HL-60 (cell line): ENCODE results near the gene SLC16A12.
"Not testable (repeated sequence)": the region's sequence is repeated elsewhere in the genome, so short reads cannot be mapped to it uniquely, and the experiment has no call there.

Source experiments
- TF ChIP-seq, protein P1 (sequence below): IDR thresholded peaks from one replicate; pipeline ENCODE4 v1.5.1; 2011; ENCODE audit warnings: low read length, control low read depth, inconsistent platforms; ENCODE audit not compliant: insufficient read depth
- TF ChIP-seq, protein P2 (sequence below): IDR thresholded peaks from 2 replicates; pipeline ENCODE4 v1.6.1; 2012; ENCODE audit warnings: low read depth; ENCODE audit not compliant: insufficient replicate concordance

DNA sequence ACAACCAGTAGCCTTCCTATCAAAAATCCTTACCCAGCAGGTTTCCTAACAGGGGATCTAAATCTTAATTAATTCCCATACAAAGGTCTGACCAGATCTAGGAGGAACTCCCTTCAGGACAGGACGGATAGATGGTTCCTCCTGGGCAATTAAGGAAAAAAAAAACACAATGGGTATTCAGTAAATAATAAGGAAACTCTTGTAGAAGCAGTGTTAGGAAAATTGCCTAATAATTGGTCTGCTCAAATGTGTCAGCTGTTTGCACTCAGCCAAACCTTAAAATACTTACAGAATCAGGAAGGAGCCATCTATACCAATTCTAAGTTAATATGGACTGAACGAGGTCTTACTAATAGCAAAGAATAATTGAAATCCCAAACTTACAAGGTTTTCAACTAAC, 124.3 kb downstream of the SLC16A12 start:
- TF ChIP-seq, protein P1, sequence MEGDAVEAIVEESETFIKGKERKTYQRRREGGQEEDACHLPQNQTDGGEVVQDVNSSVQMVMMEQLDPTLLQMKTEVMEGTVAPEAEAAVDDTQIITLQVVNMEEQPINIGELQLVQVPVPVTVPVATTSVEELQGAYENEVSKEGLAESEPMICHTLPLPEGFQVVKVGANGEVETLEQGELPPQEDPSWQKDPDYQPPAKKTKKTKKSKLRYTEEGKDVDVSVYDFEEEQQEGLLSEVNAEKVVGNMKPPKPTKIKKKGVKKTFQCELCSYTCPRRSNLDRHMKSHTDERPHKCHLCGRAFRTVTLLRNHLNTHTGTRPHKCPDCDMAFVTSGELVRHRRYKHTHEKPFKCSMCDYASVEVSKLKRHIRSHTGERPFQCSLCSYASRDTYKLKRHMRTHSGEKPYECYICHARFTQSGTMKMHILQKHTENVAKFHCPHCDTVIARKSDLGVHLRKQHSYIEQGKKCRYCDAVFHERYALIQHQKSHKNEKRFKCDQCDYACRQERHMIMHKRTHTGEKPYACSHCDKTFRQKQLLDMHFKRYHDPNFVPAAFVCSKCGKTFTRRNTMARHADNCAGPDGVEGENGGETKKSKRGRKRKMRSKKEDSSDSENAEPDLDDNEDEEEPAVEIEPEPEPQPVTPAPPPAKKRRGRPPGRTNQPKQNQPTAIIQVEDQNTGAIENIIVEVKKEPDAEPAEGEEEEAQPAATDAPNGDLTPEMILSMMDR, result not testable (repeated sequence)
- TF ChIP-seq, protein P2, sequence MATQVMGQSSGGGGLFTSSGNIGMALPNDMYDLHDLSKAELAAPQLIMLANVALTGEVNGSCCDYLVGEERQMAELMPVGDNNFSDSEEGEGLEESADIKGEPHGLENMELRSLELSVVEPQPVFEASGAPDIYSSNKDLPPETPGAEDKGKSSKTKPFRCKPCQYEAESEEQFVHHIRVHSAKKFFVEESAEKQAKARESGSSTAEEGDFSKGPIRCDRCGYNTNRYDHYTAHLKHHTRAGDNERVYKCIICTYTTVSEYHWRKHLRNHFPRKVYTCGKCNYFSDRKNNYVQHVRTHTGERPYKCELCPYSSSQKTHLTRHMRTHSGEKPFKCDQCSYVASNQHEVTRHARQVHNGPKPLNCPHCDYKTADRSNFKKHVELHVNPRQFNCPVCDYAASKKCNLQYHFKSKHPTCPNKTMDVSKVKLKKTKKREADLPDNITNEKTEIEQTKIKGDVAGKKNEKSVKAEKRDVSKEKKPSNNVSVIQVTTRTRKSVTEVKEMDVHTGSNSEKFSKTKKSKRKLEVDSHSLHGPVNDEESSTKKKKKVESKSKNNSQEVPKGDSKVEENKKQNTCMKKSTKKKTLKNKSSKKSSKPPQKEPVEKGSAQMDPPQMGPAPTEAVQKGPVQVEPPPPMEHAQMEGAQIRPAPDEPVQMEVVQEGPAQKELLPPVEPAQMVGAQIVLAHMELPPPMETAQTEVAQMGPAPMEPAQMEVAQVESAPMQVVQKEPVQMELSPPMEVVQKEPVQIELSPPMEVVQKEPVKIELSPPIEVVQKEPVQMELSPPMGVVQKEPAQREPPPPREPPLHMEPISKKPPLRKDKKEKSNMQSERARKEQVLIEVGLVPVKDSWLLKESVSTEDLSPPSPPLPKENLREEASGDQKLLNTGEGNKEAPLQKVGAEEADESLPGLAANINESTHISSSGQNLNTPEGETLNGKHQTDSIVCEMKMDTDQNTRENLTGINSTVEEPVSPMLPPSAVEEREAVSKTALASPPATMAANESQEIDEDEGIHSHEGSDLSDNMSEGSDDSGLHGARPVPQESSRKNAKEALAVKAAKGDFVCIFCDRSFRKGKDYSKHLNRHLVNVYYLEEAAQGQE, result not testable (repeated sequence)
